Mesenteric fat pad (tissue), 1 donor: ENCODE data around the gene TEKT5. TPM values are rescaled to one million over a fixed set of nuclear protein-coding genes. Genes with fewer than 3 reads are reported as not detected.

Experiments
- DNase-seq: peaks from one replicate; pipeline ENCODE4 v3.0.0-alpha.2; 2020; ENCODE audit warnings: low spot score
- total RNA-seq: library from RNA; stranded (reverse); fragmentation: NEBNext Ultra II Directional; extraction: Animal tissue kit (Norgen Biotek cat#: 25700); gene quantifications from one replicate; pipeline ENCODE4 v1.2.1, GENCODE V29; 2021
- donor health status: DM: yes; HTN: yes; CAD: no.

Gene TEKT5
- total RNA-seq, 1 donor from 2014 or later, result not detected

DNA sequence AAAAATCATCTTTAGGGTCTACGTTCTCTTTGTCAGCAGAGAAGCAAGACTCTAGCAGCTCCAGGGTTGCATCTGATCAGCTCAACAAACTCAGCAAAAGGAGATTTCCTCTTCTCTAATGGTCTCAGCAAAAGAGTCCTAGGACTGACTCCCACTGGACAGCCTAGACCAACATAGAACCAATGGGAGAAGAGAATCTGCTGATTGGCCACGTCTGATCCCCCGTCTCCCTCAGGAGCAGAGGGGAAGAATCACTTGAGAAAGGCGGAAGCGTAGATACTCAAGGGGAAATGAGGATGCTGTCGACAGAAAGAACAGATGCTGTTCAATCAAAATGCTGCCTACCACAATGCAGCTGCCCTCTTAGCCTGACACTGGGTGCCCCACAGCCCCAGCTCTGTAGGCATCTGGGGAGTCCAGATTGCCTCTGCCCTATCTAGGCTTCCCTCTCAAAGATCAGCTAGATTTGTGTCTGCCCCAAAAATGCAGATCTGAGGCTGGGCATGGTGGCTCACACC is 82.8 kb downstream of the TEKT5 start:
- no peak for DNase-seq

DNA sequence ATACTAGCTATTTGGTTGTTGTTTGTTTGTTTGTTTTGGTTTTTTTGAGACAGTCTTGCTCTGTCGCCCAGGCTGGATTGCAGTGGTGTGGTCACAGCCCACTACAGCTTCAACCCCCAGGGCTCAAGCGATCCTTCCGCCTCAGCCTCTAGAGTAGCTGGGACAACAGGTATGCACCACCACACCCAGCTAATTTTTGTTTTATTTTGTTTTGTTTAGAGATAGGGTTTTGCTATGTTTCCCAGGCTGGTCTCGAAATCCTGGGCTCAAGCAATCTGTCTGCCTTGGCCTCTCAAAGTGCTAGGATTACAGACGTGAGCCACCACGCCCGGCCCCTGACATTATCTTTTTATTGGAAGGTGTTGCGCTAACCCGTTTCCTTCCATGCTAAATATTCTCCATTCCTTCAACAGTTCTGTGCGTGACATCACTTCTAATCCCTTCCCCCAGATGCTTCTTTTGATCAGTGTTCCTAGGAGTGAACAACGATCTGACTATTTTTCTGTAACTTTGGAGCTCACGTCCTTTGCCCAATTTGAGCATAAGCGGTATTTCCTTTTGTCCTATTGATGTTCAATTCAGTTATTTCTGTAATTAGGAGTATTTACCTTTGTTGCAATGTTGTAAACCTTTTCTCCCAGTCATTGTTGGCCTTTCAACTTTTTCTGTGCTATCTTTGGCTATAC is 84.1 kb downstream of the TEKT5 start:
- no peak for DNase-seq

DNA sequence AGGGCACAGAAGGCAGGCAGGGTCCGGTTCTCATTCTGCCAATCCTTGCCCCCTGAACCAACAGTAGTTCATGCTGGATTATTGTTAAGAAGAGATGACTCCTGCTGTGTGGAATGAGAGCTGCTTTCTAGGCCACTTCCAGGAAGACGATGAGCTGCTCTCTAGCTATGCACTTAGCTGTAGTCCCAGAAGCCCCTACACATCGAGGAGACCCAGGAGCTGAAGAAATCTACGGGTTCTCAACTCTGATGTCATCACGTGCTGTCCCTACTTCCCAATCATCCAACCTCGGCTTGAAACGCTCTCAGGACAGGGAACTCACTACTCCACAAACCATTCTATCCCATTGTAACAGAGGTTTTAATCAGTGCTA is 85.3 kb downstream of the TEKT5 start:
- no peak for DNase-seq

DNA sequence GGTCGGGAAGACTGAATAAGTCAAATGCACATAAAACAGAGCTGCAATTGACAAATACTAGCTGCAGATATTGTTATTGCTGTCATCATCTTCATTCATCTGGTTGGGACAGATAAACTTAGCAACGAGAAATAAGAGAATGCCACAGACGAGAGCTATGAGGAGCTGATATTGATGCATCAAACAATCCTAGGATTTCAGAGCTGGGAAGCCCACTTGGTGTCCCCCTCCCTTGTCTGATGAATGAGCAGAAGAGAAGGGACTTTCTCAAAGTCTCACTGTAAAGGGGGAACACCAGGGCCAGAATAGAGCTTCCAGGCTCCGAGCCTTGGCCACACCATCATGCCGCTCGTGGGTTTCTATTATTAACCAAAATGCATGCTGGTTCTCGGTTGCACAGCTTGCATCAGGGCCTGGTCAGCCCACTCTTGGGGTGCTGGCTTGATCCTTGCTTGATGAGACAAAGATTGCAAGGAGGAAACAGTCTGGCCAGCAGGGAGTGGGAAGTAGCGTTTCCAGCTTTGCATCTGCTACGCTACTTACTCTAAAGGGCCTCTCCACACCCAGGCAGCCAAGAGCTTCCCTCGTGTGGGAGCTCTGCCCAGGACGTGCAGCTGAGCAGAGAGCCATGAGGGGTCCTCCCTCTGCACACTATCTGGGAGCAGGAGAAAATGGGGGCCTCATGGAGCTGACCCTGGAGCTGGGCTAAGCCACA is 85.9 kb downstream of the TEKT5 start:
- DNase-seq, result no peak

DNA sequence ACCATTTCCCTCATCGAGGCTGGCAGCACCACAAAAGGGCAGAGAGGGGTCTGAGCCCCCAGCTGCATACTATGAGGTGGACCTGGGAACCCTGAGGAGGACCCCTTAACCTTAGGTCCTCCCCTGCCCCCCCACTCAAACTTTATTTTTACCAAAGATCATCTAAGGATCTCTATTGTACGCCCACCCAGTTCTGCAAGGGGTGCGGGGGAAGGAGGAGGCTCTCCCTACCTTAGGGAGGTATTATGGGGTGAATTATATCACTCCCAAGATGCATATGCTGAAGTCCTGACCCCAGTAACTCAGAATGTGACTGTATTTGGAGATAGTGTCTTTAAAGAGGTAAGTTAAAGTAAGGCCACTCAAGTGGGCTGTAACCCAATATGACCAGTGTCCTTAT is 87.6 kb downstream of the TEKT5 start:
- DNase-seq, result no peak

DNA sequence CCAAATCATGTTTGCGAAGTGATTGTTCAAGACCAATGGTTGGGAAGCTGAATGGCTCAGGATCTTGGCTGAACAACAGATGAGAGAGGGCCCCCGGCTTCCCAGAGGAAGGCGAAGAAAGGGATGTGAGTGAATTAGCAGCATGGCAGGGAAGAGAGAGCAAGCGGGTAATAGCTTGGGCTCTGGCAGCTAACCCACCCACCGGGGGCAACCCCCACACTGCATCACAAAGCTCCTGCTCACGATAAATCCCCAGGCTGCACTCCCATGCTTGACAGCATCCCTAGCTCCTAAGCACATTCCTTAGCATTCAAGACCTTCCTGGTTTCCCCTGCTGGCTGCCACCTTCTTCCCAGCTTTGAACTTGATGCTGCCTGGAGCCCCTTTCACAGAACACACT is 88.1 kb downstream of the TEKT5 start:
- no peak for DNase-seq

DNA sequence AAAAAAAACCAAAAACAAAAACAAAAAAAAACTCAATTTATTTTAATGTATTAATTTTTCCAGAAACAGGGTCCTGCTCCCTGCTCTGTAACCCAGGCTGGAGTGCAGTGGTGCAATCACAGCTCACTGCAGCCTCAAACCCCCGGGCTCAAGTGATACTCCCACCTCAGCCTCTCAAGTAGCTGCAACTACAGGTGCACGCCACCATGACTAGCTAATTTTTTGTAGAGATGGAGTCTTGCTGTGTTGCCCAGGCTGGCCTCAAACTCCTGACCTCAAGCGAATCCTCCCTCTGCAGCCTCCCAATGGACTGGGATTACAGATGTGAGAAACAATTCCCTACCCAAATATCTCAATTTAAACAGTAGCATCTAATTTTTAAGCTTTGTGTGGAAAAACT is 89.1 kb downstream of the TEKT5 start:
- no peak for DNase-seq

DNA sequence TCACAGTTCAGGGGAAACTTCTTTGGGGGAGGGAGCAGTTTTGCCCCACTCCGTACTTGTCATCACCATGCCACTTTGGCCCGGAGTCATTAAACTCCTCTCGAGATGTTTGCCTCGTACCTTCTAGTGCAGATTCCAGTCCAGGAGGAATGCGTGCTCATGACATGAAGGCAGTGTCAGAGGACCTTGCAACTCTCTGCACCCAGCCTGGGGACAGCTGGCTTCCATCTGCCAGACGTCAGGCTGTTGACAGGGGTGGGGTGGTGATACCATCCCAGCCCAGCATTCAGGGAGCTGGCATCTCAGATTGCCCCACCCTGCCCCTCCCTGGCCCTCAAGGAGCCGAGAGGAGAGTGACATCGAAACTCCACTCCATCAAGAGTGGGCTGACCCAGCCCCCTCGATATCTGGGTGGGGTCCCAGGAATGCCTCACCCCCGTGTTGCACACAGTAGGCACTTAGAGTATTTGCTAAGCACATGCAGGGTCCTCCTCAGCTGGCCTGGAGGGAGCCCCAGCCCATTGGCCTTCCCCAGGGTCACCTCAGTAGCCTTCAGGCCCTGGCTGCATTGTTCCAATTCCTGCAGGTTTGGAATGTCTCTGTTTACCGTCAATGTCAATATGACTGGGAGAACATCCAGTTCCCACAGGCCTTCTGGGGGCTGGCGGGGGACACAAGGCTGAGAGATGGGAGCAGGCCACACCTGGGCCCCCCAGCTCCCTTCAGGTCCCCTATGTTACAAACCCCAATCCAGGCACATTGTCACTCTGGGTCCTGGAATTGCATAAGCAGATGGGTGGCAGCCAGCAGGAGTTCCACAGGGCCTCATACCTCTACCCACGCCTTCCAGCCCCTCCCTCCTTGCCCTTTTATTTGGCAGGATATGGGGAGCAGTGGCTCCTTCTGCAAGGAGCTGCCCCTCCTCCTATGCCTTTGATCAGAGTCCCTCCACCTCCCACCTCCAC is 93.0 kb downstream of the TEKT5 start:
- no peak for DNase-seq

DNA sequence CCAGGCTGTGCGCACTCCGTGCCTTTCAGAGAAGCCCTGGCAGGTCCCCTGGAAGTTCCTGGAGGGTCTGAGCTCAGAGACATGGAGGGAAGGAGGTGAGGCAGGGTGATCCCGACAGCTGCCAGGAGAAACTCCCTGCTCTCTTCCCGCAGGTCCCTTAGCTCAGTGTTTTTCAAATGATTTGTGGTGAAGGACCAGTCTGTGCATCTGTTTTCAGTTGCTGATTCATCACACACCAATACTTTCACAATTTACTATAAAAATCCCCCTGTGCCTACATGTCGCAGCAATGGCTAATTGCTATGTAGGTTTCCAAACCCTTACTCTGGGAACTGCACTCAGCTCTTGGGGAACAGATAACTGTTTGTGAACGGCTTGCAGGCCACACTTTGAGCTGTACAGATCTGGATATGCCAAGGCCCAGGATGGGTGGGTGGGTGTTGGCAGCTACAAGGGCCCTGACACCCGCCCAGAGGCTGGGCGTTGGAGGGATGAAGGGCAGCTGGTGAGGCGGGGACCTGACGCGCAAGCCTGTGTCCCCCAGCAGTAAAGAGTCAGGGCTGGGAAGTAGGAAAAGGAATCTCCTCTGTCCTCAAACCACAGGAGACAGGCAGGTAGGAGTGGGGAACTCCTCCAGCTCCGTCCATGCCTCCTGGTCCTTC is 93.8 kb downstream of the TEKT5 start:
- DNase-seq, result no peak

DNA sequence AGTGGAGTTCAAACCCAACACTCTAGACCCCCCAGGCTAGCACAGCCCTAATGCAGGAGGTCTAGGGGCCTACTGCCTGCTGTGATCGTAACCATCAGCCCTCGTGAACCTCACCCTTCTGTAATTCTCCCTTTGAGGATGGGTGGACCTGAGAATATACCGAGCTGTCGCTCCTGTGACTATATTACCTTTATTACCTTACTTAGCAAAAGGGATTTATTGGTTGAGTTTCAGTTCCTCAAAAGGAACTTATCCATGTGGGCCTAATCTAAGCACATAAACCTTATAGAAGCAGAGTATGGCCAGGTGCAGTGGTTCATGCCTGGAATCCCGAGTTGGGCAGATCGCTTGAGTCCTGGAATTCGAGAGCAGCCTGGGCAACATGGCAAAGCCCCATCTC is 95.1 kb downstream of the TEKT5 start:
- DNase-seq, result no peak

DNA sequence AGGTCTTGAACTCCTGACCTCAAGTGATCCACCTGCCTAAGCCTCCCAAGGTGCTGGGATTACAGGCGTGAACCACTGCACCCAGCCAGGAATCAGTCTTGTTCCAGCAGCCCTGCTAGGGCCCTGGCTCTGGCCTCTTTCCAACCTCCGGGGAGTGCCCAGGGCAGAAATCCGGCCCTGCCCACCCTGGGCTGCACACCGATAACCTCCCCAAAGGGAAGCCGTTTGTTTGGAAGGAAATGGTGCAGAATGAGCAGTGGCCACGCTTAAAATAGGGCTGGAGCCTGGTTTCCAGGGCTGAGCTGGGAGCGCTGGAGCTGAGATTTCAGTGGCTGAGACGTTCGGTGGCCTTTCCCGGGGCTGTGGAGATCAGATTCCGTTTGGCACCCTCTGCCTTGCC is 96.6 kb downstream of the TEKT5 start:
- DNase-seq, result no peak

DNA sequence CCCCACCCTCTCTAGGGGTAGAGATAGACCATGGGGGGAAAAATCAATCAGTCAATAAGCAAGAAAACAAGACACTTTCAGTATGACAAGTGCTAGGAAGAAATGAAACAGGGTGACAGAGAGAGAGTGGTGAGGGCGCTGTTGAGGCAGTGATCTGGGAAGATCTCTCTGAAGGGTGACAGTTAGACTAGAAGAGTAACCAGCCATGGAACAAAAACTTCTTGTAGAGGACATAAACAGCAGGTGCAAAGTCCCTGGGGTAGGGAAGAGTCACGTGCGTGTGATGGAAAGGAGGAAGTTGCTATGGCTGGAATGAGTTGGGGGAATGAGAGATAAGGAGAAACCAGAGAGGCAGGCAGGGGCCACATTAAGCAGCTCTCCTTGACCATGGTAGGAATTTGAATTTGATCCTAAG is 97.5 kb downstream of the TEKT5 start:
- no peak for DNase-seq

DNA sequence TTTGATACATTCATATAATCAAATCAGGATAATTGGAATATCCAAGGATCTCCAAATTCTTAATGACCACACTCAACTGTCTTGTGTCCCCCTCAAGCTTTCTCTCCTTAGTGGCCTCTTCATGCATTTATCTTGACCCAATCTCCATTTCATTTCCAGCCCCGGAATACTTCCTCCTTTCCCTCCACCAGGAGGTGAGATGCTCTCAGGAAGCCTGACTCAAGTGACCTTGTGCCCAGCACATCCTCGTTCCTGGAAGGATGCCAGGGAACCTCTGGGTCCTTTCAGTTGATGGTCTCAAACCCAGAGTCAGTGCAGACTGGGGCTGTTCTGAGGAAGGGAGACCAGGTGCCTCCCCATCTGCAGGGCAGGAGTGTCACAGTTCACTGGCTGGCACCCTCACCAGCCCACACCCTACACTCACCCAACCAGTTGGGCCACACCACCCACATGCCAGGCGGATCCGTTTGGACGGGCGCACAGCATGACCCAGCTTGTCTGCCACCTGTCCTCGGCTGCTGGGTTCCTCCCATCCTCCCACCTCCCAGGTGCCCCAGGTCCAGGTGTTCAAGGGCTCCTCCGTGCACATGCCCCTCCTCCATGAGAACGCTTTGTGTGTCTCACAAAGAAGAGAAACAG is 100.3 kb downstream of the TEKT5 start:
- no peak for DNase-seq

DNA sequence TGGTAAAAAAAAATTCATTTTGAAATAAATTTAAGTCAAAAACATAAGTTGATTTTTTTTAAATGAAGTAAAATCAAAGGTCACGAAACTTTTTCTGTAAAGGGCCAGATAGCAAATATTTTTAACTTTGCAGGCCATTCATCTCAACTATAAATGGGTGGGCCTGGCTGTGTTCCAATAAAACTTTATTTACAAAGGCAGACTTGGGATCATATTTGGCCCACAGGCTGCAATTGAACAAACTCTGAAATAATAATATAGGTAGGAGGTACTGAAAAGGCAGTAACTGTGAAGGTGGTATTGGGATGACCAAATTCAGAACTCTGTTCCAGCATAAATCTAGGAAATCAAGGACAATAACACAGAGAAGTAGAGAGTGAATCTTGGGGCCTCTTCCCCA is 102.1 kb downstream of the TEKT5 start:
- DNase-seq, result no peak

DNA sequence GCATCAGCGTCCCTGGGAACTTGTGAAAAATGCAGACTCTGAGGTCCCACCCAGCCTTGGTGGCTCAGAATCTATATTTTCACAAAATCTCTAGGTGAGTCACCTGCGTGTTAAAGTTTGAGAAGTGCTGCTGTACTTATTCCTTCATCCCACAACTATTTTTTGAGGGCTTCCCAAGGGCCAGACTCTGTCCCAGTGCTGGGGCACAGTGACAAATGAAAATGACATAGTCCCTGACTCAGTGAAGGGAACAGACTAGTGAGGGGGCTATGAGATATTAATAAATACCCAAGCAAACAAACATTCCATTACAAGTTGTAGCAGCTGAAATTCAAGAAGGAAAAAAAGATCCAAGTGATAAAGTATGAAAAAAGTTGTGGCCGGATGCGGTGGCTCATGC is 104.4 kb downstream of the TEKT5 start:
- DNase-seq, result no peak

DNA sequence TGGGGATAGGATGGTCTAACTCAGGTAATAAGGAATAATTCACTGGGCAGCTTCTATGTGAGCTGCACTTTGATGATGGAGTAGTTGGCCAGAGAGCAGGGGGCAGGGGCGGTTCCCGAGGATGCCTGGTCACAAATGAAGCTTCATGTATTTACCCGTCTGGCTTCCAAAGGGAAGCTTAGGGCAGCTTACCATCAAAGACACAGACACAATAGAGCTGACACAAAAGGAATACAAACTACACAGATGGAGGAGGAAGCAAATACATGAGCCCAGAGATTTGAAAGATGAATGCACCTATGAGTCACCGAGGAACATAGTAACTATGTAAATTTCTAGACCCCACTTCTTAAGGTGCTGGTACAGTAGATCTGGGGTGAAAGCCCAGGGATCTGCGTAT is 105.6 kb downstream of the TEKT5 start:
- DNase-seq, result no peak

DNA sequence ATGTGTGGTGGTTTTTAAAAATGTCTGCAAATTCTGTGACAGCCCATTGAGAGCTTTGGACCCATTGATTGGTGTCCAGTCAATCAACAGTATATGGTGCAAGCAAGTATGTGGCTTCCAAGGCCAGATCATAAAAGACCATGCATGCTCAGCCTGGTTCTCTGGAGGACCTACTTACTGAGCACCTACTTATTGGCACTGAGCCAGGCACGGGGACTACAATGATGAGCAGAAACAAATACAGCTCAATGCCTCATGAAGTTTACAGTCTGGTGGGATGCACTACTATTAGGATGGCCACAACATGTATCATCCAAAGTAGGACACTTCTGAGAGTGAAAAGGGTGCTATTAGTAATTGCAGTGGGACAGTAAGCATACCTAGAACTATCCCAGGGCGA is 107.1 kb downstream of the TEKT5 start:
- DNase-seq, result no peak

DNA sequence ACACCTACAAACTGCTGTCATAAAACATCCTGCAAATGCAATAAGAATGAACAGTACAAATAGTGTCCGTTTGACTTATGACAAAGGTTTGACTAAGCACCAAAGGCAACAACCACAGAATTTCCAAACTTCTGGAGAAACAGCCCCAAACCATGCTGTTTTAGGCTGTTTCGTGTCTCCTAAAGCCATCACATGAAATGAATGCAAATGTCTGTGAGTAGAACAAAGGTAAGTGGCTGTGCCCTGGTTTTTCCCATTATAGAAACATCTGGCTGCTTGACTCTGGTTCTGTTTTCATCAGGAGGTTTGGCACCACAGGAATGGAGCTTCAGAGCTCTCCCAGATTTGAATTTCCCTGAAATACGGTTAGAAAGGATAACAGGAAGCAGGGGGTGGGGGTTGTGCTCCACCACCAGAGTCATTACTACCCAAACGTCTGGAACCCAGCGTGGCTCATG is 109.7 kb downstream of the TEKT5 start:
- DNase-seq, result no peak

DNA sequence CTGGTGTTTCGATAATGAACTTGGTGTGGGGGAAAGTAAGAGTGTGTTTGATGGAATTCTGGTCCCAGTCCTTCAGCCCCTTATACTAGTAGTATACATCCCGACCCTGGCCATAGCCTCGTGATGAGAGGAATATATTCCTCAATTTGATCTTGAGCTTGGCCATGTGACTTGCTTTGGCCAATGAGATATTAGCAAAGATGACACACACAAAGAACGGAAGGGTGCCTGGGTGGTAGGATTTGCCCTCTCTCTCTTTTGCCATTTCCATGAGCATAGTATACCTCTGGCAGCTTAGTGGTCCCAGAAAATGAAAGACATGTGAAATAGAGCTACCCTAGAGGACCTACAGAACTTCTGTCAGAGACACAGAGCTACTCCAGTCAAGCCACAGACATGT is 111.5 kb downstream of the TEKT5 start:
- DNase-seq, result no peak

DNA sequence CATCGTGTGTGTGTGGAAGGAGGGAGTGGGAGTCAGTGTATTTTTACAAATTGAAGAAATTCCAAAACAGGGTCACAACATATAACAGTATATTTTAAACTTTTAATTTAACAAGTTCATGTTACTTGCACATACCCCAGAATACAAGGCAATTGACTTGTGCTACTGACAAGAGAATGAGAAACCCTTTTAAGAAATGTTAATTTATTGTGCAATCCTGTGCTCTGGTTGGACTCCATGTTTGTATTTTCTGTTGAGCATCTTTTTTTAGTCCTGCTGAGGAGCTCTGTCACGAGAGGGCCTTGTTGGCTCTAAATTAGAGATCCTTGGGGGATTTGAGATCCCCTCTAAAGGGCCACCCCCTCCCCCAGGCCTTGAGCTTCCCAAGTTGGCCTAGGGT is 113.2 kb downstream of the TEKT5 start:
- no peak for DNase-seq

DNA sequence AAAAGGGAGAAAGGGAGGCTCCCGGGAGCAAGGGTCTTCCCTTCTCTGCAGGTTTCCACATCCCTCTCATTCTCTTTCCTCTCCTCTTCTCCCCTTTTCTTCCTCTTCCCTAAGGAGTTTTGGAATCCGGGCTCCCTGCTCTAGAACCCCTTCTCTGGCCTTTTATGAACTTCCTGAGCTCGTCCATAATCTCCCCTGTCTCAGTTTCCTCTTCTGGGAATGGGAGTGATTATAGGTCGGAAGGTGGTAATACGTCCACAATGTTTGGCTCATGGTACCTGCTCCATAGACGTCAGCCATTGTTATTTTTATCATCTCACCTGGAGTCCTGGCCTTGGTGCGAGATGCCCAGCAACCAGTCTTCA is 113.9 kb downstream of the TEKT5 start:
- DNase-seq, result no peak
